Measurements from ENCODE around the gene AGBL4.

AGBL4 gene

GRCh38 chr1:48808496-48808895, 1215.3 kb downstream of the AGBL4 start:
- DNase-seq: no peak

DNA sequence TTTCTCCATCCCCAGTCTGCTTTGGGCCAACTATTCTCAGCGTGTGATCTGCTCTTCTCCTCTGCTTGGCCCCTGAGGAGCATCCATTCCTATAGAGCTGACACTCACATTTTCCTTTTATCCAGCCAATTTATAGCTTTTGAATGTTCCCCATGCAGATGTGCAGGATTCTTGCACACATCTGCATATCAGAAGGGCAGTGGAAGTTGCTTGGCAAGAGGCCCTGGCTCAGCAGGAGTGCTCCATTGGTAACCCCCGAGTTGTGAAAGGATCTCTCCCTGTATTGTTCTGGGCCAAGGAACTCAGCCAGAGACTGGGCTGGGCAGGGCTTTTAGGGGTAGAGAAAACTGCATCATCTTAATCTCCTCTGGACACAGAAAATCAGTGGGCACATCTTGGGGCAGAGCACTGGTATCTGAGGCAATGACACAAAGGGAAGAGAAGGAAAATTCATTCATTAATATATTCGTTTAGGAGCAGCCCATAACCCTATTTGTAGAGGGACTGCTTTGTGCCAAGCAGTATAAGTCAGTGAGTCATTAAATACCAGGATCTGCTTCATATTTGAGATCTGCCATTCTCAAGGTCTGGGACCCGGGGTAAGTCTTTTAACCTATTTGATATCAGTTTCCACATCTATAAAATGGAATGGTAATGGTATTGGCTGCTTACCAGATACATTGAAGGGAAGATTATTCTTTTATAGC, 1216.0 kb downstream of the AGBL4 start:
- no peak for DNase-seq

GRCh38 chr1:48803474-48803873, 1220.3 kb downstream of the AGBL4 start:
- DNase-seq: no peak

GRCh38 chr1:48794816-48795215, 1228.9 kb downstream of the AGBL4 start:
- no peak for DNase-seq

- no peak for DNase-seq
Observed at GRCh38 chr1:48793863-48794262, 1229.9 kb downstream of the AGBL4 start.

DNA sequence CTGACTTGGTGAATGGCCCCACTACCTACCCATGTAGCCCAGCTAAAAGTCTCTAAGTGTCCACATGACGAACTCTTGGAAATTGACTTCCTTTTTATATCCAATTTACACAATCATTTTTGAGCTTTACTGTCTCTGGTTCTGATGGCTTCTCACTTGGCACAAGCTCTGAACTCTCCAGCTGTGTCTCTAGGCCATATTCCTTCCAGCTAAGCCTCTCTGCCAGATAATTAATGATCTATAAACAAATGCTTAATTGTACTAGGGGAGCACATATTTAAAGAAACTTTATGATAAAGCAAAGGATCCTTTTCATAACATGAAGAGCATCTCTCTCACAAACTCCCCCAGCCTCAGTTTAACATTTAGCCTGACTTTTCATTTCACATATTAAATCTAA, 1230.8 kb downstream of the AGBL4 start:
- no peak for DNase-seq

GRCh38 chr1:48790397-48790796, 1233.4 kb downstream of the AGBL4 start:
- no peak for DNase-seq

- DNase-seq: no peak
Observed at GRCh38 chr1:48789903-48790302, 1233.9 kb downstream of the AGBL4 start.

DNA sequence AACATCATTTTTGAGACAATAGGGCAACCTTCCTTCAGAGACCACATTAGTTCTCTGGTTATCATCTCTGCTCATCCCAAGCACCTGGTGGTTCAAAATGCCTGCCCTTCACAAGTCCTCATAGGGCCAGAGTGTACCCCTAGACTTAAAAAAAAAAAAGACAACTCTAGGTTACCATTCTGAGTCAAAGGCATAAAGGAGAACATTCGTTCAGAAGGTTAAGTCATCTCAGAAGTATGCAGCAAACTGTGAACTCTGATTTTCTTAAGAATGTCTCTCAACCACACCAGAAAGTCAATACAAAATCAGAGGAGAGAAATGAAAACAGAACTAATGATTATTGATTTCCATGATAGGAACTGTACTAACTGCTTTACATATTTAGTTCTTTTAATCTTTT, 1237.9 kb downstream of the AGBL4 start:
- DNase-seq: no peak

DNA sequence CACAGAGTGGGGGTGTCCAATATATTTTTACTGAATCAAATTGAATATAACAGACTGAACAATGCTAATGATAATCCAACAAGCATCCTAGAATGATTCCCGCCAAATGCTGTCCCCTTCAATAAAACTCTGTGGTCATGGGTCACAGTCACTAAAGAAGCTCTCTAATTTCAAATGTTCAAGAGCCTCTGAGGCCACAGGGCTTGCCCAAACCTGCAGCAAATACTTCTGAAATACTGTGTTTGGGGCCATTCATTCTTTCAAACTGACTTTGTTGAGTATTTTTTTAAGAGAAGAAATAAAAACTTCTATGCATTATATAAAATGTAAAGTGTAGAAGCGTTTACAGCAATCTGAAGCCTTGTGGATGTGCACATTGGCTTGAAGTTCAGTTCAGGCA, 1239.5 kb downstream of the AGBL4 start:
- DNase-seq: no peak

DNA sequence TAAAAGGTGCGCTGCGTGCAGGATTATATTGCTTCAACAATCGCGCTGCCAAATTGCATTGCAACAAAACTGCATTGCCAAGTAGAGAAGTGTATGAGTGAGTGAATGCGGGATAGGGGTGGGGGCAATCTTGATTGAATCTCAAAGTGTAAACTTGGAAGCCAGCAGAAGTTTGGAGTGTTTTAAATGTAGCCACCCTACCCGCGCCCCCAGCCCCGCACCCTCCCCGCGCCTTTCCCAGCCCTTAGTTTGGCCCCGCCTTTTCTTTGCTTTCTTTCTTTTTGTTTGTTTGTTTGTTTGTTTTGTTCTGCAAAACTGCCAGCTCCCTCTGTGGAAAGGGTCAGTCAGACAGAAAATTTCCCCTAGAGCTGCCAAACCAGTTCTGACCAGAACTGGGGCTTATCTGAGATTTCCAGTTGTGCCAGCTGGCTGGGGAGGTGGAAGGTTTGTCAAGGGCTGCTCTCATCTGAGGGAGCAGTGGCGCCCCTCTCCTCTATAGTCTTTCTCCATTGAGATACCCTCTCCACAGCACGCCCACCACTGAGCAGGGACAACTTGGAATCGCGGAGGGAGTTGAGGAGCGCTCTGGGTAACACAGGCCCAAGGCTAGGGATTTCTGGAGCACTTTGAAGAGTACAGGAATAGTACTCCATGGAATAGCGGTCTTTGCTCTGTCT, 1246.4 kb downstream of the AGBL4 start:
- no peak for DNase-seq

GRCh38 chr1:48776393-48777218, 1247.1 kb downstream of the AGBL4 start, which contains the start of gene BEND5:
Gene BEND5, minus strand, starts transcription at chr1:48776891. Its CDS starts 60 bp downstream, at chr1:48776831.
- peak; percentile 40 for DNase-seq

- DNase-seq: no peak
Observed at GRCh38 chr1:48775831-48776392, 1247.8 kb downstream of the AGBL4 start.

- DNase-seq: no peak
Observed at GRCh38 chr1:48773133-48773532, 1250.6 kb downstream of the AGBL4 start.

- no peak for DNase-seq
Observed at GRCh38 chr1:48772211-48772610, 1251.5 kb downstream of the AGBL4 start.

GRCh38 chr1:48771561-48771960, 1252.2 kb downstream of the AGBL4 start:
- no peak for DNase-seq

GRCh38 chr1:48767975-48768510, 1255.7 kb downstream of the AGBL4 start:
- no peak for DNase-seq

DNA sequence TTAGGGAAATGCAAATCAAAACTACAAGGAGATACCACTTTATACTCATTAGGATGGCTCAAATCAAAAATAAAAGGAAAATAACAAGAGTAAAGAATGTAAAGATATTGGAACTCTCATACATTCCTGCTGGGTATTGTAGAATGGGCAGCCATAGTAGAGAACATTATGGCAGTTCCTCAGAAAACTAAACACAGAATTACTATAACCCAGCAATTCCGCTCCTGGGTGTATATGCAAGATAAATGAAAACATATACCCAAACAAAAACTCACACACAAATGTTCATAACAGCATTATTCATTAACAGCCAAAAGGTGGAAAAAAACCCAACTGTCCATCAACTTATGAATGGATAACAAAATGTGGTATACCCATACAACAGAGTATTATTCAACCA, 1258.4 kb downstream of the AGBL4 start:
- no peak for DNase-seq

DNA sequence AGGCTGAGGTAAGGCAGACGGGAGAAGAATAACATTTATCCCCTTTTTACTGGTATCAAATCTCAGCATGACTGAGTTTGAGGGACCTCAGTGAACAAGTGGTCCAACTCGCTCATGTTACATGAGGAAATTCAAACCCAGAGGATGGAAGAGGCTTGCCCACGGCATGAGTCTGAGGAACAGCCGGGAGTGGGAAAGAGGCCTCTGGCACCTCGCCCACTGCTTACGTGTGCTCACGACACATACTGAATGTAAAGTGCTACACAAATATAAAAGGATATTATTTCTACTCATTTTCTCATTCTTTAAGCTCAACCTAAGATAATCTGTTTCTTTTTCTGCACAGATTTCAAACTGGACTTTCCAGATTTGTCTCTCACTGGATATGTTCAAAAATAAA, 1261.8 kb downstream of the AGBL4 start:
- DNase-seq: no peak

DNA sequence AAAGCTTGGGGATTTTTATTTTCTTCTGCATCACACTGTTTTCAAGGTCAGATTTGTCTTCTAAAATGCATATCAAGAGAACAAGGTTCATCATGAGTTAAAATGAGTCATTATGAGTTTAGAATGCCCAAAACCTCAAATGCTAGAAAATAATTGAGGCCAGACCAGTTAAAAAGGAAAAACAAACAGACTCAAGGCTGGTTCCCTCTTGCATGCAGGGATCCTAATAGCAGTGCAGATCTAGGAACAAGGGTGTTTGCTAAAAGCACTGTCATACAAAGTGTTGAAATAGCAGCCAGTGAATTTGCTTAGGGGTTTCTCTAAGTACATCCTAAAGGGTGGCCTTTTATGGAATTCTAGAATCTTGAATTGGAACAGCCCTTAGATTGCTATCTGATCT, 1262.3 kb downstream of the AGBL4 start:
- DNase-seq: no peak

DNA sequence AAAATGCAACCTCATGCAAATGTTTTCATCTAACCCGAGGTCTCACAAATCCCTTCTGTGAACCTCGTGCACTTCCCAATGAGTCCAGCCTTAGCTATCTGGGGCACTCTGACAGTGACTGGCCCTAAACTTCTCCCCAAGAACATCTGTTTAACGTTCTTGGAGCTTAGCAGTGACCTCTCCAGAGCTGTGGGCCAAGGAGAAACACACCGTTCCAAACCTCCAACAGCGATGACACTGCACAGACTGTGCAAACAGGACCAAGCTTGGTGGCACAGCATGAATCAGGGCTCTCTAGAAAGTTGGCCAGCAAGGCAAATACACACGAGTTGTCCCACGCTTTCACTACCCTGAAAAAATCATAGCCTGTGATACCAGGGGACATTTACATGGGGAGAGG, 1262.9 kb downstream of the AGBL4 start:
- no peak for DNase-seq

GRCh38 chr1:48758976-48759375, 1264.8 kb downstream of the AGBL4 start:
- DNase-seq: no peak

DNA sequence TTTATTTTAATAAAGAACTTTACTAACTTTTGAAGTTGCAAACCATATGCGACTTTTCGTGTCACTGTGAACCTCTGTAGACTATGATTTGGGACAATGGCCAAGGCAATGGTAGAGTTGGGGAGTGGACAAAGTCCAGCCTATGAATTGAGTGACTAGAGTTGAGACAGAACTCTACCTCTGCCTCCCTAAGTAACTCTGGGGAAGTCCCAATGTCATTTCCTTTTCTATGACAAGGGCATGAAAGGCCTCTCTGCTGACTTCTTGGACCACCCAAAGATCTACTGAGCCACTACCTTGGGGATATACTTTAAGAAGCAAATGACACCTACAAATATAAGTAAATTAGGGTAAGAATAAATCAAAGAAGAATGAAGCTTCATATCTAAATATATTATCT, 1266.4 kb downstream of the AGBL4 start:
- DNase-seq: no peak

All from stimulated activated CD4-positive, alpha-beta T cell treated with anti-CD3 and anti-CD28 coated beads, Interleukin-1b, Interleukin-23, amount 100 ng/mL, for 48 hours (primary cell).